Keratinocyte (primary cell): Measurements from ENCODE around the gene RLBP1. TPM values are rescaled to one million over a fixed set of nuclear protein-coding genes. Genes with fewer than 3 reads are reported as not detected.

Experiments
- DNase-seq: peaks from one replicate; pipeline ENCODE4 v3.0.0-alpha.2; 2011; ENCODE audit warnings: low read depth, missing footprints, low spot score
- FAIRE-seq: peaks from 2 replicates; lab custom pipeline; 2011; peaks lifted over from hg19 to GRCh38; lab: Jason Lieb, UNC
- H2AFZ ChIP-seq: 2 replicates; pipeline ENCODE4 v1.6.0; 2012; ENCODE audit warnings: low read length, control low read depth, inconsistent platforms; ENCODE audit not compliant: control insufficient read depth
- H3K27ac ChIP-seq: 2 replicates; pipeline ENCODE4 v1.5.1; 2011; ENCODE audit warnings: low read length; ENCODE audit not compliant: control insufficient read depth, insufficient read depth
- H3K27me3 ChIP-seq: 3 replicates; pipeline ENCODE4 v1.6.0; 2011; ENCODE audit warnings: low read length; ENCODE audit not compliant: control insufficient read depth, insufficient read depth; ENCODE audit errors: extremely low read depth
- H3K36me3 ChIP-seq, 2 experiments: 2 replicates in 1 of 2; 3 replicates in 1 of 2; pipeline ENCODE4 v1.5.1; 2011; ENCODE audit warnings: low read length in 2 of 2, mild to moderate bottlenecking in 1 of 2; ENCODE audit not compliant: control insufficient read depth in 2 of 2, insufficient read depth in 2 of 2; ENCODE audit errors: extremely low read depth in 1 of 2
- H3K4me1 ChIP-seq: 3 replicates; pipeline ENCODE4 v1.5.1; 2011; ENCODE audit warnings: low read length; ENCODE audit not compliant: control insufficient read depth, insufficient read depth; ENCODE audit errors: extremely low read depth
- H3K4me2 ChIP-seq: 3 replicates; pipeline ENCODE4 v1.6.0; 2011; ENCODE audit warnings: low read depth, low read length; ENCODE audit not compliant: control insufficient read depth, insufficient read depth; ENCODE audit errors: extremely low read depth
- H3K4me3 ChIP-seq, 3 experiments: fragments of 200-600 bp in 1 of 3; sonication (generic) in 1 of 3; 2 replicates in 2 of 3; 3 replicates in 1 of 3; pipeline ENCODE4 v1.5.1; 2011 to 2016; ENCODE audit warnings: low read length in 3 of 3, mild to moderate bottlenecking in 3 of 3, control low read depth in 2 of 3, inconsistent platforms in 1 of 3, low read depth in 1 of 3, mixed read lengths in 1 of 3, mixed run types in 1 of 3, moderate library complexity in 1 of 3; ENCODE audit not compliant: control insufficient read depth in 2 of 3, insufficient read depth in 2 of 3; ENCODE audit errors: extremely low read depth in 1 of 3
- H3K79me2 ChIP-seq: 2 replicates; pipeline ENCODE4 v1.6.0; 2012; ENCODE audit warnings: low read length; ENCODE audit not compliant: control insufficient read depth, insufficient read depth
- H3K9ac ChIP-seq: 3 replicates; pipeline ENCODE4 v1.6.0; 2011; ENCODE audit warnings: low read length; ENCODE audit not compliant: control insufficient read depth, insufficient read depth; ENCODE audit errors: extremely low read depth
- H3K9me1 ChIP-seq: 3 replicates; pipeline ENCODE4 v1.6.0; 2011; ENCODE audit warnings: low read length; ENCODE audit not compliant: control insufficient read depth, insufficient read depth; ENCODE audit errors: extremely low read depth
- H3K9me3 ChIP-seq: 2 replicates; pipeline ENCODE4 v1.5.1; 2012; ENCODE audit warnings: low read depth, low read length; ENCODE audit not compliant: control insufficient read depth
- H4K20me1 ChIP-seq: 3 replicates; pipeline ENCODE4 v1.6.0; 2011; ENCODE audit warnings: low read length; ENCODE audit not compliant: control insufficient read depth, insufficient read depth; ENCODE audit errors: extremely low read depth
- CTCF ChIP-seq, 3 experiments: IDR thresholded peaks in 1 of 3; conservative IDR thresholded peaks in 1 of 3; optimal IDR thresholded peaks in 1 of 3; 2 replicates in 2 of 3; 3 replicates in 1 of 3; pipeline versions ENCODE3 to v1.5.1; 2011; ENCODE audit warnings: low read length in 3 of 3, mild to moderate bottlenecking in 3 of 3, moderate library complexity in 2 of 3, control low read depth in 1 of 3, inconsistent platforms in 1 of 3; ENCODE audit not compliant: insufficient read depth in 2 of 3; ENCODE audit errors: extremely low read depth in 1 of 3
- EZH2 ChIP-seq: IDR thresholded peaks from one replicate; pipeline ENCODE4 v1.6.1; 2012; ENCODE audit warnings: inconsistent platforms, mild to moderate bottlenecking, low read length, moderate library complexity
- dilution Hi-C: fragments of 300-500 bp; cut with MboI; formaldehyde crosslinking; loops from one replicate; pipeline ENCODE4 v1.7.0; 2020; ENCODE audit warnings: low sequenced_read_pairs; ENCODE audit not compliant: extremely low pct_ligation_motif_present
- polyA plus RNA-seq, 5 experiments: library from polyadenylated mRNA; depleted of rRNA in 3 of 5; stranded (reverse) in 3 of 5; stranded (forward) in 1 of 5; unstranded in 1 of 5; fragments of >200 nt; gene quantifications; 1 replicate in 1 of 5; 2 replicates in 3 of 5; 3 replicates in 1 of 5; pipeline versions ENCODE4 v1.2.1 to v1.2.3, GENCODE V29; 2011 to 2012; ENCODE audit warnings: missing spikeins in 2 of 5, low read depth in 1 of 5, low replicate concordance in 1 of 5

RLBP1 gene
- polyA plus RNA-seq, 1 donor (not counting 4 experiments of a cell fraction or from before 2014, with no cell fraction given) = not detected

DNA sequence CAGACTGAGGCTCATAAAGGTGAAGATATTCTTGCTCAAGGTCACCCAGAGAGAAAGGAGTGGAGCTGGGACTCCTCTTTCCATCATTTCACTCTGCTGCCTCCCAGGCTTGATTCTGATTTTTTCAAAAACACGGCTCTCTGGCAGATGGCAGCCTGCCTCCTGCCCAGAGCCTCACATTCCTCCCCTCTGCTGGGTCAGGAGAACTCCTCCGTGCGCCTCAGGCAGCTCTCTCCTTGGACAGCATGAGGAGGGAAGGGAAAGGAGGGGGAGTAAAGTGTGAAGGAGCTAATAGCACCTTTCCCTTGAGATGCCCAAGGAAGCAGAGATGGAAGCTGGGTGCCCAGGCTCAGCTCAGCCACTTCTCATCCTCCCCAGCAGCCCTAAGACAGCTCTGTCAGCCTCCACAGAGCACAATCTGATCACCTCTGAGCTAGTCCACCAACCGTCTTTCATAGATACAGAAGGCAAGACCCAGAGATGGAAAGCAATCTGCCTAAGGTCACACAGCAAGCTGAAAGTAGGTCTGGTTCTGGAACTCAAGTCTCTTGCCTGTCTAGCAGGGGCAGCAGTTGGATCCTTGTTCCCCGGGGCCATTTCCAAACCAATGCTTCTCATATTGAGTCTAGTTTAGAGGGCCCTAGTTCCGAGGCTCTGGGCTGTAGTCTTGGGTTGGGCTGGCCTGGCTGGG, 3.5 kb downstream of the RLBP1 start:
- Histone ChIP-seq H3K9ac (no peak overlapping the region), H3K9me1 (no peaks in the 10 kb centered on the region), H3K9me3 (no peaks in the 10 kb centered on the region), H3K79me2 (no peaks in the 10 kb centered on the region), H3K27ac (no peak overlapping the region), H2AFZ (no peak overlapping the region), H3K36me3 (no peaks in the 10 kb centered on the region), H3K4me1 (no peaks in the 10 kb centered on the region), H3K4me2 (no peak overlapping the region), H3K27me3 (peaks cover 16% of the 10 kb centered on the region), H3K4me3 (no peak overlapping the region), H4K20me1 (no peaks in the 10 kb centered on the region)
- TF ChIP-seq EZH2 (no peak), CTCF (optimal IDR thresholded peaks at IDR 0.05 in 1 of 3, IDR thresholded peaks at IDR 0.05 in 1 of 3, conservative IDR thresholded peaks at IDR 0.05 in 1 of 3; ENCODE audit: extremely low read depth in 1 of 3, insufficient read depth in 2 of 3, low read length in 3 of 3) (no peak)
- no peak for DNase-seq
- no peak for FAIRE-seq
- dilution Hi-C loops = no loop called here

GRCh38 chr15:89217031-89217430, 4.3 kb downstream of the RLBP1 start:
- Histone ChIP-seq H3K9me3 (no peaks in the 10 kb centered on the region), H3K9me1 (no peaks in the 10 kb centered on the region), H3K36me3 (no peaks in the 10 kb centered on the region), H3K27me3 (peaks cover 16% of the 10 kb centered on the region), H3K4me1 (no peaks in the 10 kb centered on the region), H2AFZ (no peak overlapping the region), H3K4me3 (no peak overlapping the region), H3K79me2 (no peaks in the 10 kb centered on the region), H3K4me2 (no peak overlapping the region), H3K9ac (no peak overlapping the region), H4K20me1 (no peaks in the 10 kb centered on the region), H3K27ac (no peak overlapping the region)
- dilution Hi-C loops = no loop called here
- FAIRE-seq (no peak), DNase-seq (no peak)
- TF ChIP-seq EZH2 (no peak), CTCF (optimal IDR thresholded peaks at IDR 0.05 in 1 of 3, IDR thresholded peaks at IDR 0.05 in 1 of 3, conservative IDR thresholded peaks at IDR 0.05 in 1 of 3; ENCODE audit: extremely low read depth in 1 of 3, insufficient read depth in 2 of 3, low read length in 3 of 3) (no peak)
